Erythroblast (primary cell): ENCODE data around the gene RNF213.

Source experiments
- GATA1 ChIP-seq: IDR thresholded peaks from 2 replicates; pipeline ENCODE4 v1.6.1; 2011; ENCODE audit warnings: low read depth, mild to moderate bottlenecking, control low read depth, low read length, moderate library complexity
- POLR2A ChIP-seq: IDR thresholded peaks from 2 replicates; pipeline ENCODE4 v1.6.1; 2011; ENCODE audit warnings: mild to moderate bottlenecking, low read length

DNA sequence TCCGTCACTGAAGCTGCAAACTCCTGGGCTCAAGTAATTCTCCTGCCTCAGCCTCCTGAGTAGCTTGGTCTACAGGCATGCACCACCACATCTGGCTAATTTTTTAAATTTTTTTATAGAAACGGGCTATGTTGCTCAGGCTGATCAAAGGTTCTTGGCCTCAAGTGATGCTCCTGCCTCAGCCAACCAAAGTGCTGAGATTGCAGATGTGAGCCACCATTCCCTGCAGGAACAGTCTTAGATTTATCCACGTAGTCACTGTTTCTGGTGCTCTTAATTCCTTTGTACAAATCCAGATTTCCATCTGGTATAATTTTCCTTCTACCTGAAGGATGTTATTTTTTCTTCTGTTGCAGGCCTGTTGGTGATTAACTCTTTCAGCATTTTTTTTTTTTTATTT lies 27.4 kb upstream of the RNF213 start:
- TF ChIP-seq POLR2A, result no peak
- no peak for TF ChIP-seq GATA1
